NCI-H748 (cell line): Measurements from ENCODE around the gene ADAMTS6.

ENCODE experiments used
- DNase-seq: peaks from one replicate; lab custom pipeline; 2025; ENCODE audit not compliant: unreplicated experiment; lab: John Stamatoyannopoulos, UW

ADAMTS6 gene

DNA sequence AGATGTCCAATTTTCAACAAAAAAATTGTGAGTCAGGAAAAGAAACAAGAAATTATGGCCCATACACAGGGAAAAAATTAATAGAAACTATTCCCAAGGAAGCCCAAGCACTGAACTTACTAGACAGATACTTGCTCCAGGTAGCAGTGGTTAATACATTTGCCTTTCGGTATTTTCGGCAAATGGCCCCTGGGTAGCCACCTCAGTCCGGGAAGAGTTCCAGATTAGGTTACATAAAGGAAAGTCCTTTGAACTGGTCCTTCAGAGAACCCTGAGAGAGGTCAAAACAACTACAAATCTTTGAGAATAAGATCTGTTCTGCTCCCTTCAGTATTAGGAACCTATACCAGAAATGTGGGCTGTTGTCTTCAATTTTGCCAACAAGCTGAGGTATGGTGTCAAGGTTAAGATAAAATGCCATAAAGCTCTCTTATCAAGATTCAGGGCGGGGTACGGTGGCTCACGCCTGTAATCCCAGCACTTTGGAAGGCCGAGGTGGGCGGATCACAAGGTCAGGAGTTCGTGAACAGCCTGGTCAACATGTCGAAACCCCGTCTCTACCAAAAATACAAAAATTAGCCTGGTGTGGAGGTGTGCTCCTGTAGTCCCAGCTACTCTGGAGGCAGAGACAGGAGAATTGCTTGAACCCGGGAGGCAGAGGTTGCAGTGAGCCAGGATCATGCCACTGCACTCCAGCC is 369.6 kb downstream of the ADAMTS6 start:
- DNase-seq, result no peak

DNA sequence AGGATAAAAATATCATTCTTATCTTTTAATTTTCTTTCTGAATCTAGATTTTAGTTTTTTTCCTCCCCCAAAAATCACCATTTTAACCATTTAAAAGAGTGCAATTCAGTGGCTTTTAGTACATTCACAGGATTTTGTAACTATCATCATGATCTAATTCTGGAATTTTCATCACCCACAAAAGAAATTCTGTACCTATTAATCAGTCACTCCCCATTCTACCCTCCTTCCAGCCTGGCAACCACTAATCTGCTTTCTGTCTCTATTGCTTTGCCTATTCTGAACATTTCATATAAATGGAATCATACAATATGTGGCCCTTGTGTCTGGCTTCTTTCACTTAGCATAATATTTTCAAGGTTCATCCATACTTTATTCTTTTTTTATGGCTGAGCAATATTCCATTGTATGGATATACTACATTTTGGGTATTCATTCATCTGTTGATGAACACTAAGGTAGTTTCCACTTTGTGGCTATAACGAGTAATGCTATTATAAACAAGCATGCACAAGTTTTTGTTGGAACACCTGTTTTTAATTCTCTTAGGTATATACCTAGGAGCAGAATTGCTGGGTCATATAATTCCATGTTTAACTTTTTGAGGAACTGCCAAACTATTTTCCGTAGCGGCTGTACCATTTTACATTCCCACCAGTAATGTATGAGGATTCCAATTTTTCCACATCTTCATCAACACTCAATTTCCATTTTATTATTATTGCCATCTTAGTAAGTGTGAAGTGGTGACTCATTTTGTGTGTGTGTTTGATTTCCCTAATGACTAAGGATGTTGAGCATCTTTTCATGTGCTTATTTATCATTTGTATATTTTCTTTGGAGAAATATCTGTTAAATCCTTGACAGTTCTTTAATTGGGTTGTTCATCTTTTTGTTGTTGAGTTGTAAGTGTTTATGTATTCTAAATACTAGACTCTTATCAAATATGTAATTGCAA is 372.7 kb downstream of the ADAMTS6 start:
- DNase-seq, result no peak

DNA sequence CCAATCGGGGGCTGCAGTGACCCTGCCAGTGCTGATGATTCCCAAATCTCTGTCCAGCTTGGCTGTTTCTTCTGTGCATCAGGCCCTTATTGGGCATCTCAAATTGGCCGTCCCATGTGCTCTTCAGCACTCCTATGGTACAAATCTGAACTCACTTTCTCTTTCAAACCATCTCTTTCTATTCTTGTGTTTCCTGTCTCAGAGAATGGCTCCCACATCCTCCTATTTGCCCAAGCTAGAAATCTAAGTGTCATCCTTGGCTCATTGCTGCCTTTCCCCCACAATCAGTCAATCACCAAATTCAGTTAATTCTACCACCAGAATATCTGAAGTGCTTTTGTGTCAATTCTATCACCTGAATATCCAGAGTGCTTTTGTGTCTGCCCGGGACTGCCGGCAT is 376.4 kb downstream of the ADAMTS6 start:
- no peak for DNase-seq

DNA sequence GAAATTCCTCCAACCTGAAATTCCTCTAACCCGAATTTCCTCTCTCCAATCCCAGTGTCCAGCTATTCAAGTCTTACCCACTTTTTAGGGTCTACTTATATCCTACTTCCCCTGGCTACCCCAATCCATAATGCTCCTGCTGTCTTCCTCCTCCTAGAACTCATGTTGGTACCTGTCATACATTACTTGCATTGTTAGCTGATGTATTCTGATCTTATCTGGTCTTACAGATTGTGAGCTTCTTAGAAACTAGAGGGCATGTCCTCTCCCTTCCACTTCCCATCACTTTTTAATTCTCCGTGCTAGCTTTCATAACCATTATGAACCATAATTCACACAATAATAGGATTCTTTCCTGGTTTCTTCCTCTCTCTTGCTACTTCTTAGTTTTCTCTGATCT is 376.9 kb downstream of the ADAMTS6 start:
- no peak for DNase-seq

DNA sequence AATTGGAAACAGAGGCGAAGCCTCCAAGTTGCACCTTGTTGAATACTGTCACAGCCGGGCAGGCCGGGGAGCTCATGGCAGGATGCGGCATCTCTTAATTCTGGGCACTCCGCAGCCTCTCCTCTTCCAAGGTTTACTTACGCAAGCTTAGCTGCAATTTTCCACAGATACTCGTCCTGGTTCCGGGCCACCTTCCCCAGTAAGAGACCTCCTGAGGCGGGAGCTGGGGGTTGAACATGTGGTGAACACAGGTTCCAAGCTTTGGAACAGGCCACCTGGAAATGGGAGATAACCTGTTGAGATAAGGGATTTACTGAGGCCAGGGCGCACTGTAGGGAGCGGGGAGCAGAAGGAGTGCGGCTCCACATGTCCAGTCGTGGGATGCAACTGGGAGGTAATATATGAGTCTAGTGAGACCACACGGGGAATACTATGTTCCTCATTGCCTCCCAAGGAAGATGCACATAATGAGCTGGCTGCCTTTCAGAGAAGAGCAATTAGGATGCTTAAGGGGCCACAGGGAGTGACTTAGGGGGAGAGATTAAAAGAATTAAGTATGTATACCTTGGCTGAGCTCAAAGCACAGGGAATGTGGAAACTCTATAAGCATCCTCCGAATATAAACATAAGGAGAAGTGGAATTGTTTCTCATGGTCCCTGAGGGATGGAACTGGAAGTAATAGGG is 377.8 kb downstream of the ADAMTS6 start:
- DNase-seq, result peak; percentile 44

DNA sequence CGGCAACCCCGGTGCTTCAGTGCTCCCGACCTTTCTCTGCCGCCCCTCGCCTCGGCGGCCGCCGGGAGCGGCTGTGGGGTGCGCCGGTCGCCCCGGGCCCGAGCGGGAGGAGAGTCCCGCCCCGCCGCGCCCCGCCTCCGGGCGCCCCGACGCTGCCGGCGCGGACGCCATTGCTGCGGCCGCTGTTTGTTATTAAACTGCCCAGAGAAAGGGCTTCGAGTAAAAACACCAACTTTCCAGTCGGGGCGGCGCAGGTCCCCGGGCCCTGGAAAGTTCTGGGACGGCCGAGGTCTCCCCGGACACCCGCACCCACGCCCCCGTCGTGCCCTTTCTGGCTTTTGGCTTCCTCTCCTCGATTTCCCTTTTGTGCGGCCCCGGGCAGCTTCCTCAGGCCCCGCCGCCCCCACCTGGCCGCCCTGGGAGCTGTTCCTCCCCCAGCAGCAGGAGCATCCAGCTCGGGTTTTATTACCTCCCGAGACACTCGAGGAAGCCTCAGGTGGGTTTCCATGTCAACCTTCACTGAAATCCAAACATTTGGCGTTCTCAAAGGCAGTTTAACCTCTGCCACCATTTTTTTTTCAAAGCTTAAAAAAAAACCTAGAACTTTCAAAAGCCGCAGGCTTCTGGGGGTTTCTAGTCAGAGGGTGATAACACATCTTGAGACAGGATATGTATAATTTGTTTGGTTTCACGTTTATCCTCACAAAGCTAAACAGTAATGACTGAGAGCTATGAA is 378.6 kb downstream of the ADAMTS6 start:
- peak; percentile 95 for DNase-seq

DNA sequence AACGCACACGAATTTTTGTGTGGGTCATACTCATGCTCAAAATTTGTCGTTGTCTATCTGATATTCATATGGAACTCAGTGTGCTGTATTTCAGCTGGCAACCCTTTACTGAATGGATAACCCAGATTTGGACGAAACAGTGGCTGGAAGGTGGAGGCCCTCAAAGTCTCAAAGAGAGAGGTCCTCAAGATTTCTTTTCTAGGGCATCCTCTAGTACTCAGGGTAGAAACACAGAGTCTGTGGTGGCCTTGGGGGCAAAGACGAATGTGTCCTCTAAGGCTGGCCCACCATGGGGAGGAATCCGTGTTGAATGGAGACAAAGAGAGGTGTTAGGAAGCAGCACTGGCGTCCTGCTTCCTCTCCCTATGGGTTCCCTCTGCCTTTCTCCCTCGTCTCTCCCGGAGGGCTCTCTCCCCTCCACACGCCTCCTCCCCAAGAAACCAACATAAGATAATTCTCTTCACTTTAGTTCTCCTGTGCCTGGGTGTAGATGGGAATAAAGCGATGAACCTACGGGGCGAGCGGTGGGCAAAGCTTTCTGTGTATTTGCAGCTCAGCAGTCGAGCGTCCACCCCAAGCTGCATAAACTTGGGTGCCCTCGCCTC is 379.2 kb downstream of the ADAMTS6 start:
- peak; percentile 50 for DNase-seq

DNA sequence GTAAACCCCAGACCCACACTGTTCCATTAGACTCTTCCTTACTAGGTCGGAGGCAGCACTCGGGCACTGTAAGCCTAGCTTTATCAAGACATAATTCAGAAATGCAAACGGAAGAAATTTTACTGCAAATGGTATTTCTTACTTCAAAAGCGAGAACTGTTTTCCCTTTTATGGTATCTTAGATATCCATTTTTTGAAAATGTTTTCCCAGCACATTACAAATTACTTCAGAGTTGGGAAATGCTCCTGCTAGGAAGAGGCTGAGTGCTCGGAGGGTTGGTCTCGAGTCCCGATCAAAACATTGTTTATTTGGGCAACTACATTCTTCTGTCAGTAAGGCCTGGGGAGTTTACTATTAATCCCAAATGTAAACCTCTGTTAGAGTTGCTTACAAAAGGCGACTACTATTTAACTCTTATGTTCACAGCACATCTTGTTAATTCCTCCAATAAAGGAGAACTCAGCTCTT is 380.1 kb downstream of the ADAMTS6 start:
- DNase-seq, result no peak

DNA sequence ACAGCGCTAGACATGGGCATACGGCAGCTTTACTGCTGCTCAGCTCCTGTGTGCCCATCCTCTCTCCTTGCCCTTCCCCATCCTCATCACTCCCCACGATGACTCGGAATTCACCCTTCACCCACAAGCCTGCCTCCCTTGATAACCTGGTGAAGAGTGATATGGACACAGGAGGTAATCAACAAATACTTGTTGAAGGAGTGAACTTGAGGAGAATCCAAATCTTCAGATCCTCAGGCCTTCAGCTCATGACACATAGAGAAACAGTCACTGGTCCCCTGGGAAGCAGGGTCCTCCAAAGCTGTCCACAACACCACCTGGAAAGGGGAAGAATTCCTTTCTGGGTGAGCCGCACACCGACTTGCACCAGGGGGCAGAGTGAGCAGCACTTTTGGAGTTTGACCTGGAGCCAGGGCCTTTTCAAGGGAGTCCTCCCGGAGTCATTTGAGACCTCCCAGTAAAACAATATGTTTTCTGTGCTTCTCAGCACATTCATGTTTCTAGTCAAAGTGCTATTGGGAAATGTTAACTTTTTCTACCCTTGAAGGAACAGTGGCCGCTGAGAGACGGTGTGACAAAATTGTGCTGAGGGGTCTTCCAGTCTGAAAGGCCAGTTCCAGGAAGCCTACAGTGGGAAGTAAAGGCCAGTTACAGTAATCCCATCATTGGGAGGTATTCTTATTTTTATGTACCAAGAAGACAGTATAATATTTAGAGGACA is 380.6 kb downstream of the ADAMTS6 start:
- peak; percentile 78 for DNase-seq
